C4-2B (cell line): Measurements from ENCODE around the gene MS4A6A.

Experiments used
- CTCF ChIP-seq: fragments of 450-650 bp; conservative IDR thresholded peaks from 2 replicates; pipeline ENCODE4 v1.5.1; 2017; ENCODE audit warnings: mild to moderate bottlenecking
- ZFX ChIP-seq: fragments of 450-650 bp; IDR thresholded peaks from 2 replicates; pipeline ENCODE4 v1.6.1; 2017

- TF ChIP-seq CTCF (peak; percentile 52), ZFX (no peak)
Measured at GRCh38 chr11:60169264-60169915, 13.5 kb downstream of the MS4A6A start.
